WERI-Rb-1 (cell line): ENCODE data around the gene HLA-A.
"Not testable (repeated sequence)": the region's sequence is repeated elsewhere in the genome, so short reads cannot be mapped to it uniquely, and the experiment has no call there.

Experiments used
- DNase-seq: peaks from one replicate; pipeline ENCODE4 v3.0.0-alpha.2; 2020
- H3K27ac ChIP-seq: fragments of 250-450 bp; sonication (Bioruptor Pico); 2 replicates; pipeline ENCODE4 v1.5.1; 2020; ENCODE audit warnings: mild to moderate bottlenecking, moderate library complexity
- H3K27me3 ChIP-seq: fragments of 250-450 bp; sonication (Bioruptor Pico); 2 replicates; pipeline ENCODE4 v1.5.1; 2021; ENCODE audit warnings: mild to moderate bottlenecking, low read depth, moderate library complexity; ENCODE audit not compliant: insufficient read depth, severe bottlenecking
- H3K36me3 ChIP-seq: fragments of 250-450 bp; sonication (Bioruptor Pico); 2 replicates; pipeline ENCODE4 v1.5.1; 2020; ENCODE audit warnings: mild to moderate bottlenecking, moderate library complexity
- H3K4me3 ChIP-seq: 2 replicates; pipeline ENCODE4 v1.5.1; 2011; ENCODE audit warnings: low read depth, mild to moderate bottlenecking, control low read depth, low read length
- H3K9me3 ChIP-seq: fragments of 250-450 bp; sonication (Bioruptor Pico); 2 replicates; pipeline ENCODE4 v1.5.1; 2021; ENCODE audit warnings: mild to moderate bottlenecking, moderate library complexity; ENCODE audit not compliant: severe bottlenecking
- CTCF ChIP-seq: IDR thresholded peaks from 2 replicates; pipeline ENCODE4 v1.5.1; 2011; ENCODE audit warnings: low read depth, mild to moderate bottlenecking, control low read depth, inconsistent platforms, low read length

HLA-A gene

GRCh38 chr6:29926413-29927274 lies 15.7 kb upstream of the HLA-A start:
- Histone ChIP-seq H3K36me3 (no peaks in the 10 kb centered on the region), H3K9me3 (peaks cover 21% of the 10 kb centered on the region), H3K27ac (no peak overlapping the region), H3K27me3 (peaks cover 66% of the 10 kb centered on the region), H3K4me3 (no peak overlapping the region)
- TF ChIP-seq CTCF: no peak
- no peak for DNase-seq

- no peak overlapping the region for H3K4me3 ChIP-seq
These were observed 15.1 kb upstream of the HLA-A start for GRCh38 chr6:29927275-29927569.

GRCh38 chr6:29927841-29928388 lies 14.4 kb upstream of the HLA-A start:
- no peak for DNase-seq
- Histone ChIP-seq H3K9me3 (peaks cover 28% of the 10 kb centered on the region), H3K4me3 (no peak overlapping the region), H3K27me3 (peaks cover 67% of the 10 kb centered on the region), H3K27ac (no peak overlapping the region), H3K36me3 (no peaks in the 10 kb centered on the region)
- no peak for TF ChIP-seq CTCF

More at GRCh38 chr6:29927275-29927569, 15.1 kb upstream of the HLA-A start:
- Histone ChIP-seq H3K27me3 (peaks cover 67% of the 10 kb centered on the region), H3K27ac (no peak overlapping the region), H3K36me3 (no peaks in the 10 kb centered on the region), H3K9me3 (peaks cover 25% of the 10 kb centered on the region)
- no peak for TF ChIP-seq CTCF
- no peak for DNase-seq

- DNase-seq: not testable (repeated sequence)
These were observed 12.3 kb upstream of the HLA-A start for GRCh38 chr6:29930047-29930446.

GRCh38 chr6:29933955-29934354 lies 8.4 kb upstream of the HLA-A start:
- no peak for DNase-seq
- peaks cover 36% of the 10 kb centered on the region for H3K27me3 ChIP-seq

More at GRCh38 chr6:29930047-29930446, 12.3 kb upstream of the HLA-A start:
- Histone ChIP-seq H3K27me3 (peaks cover 66% of the 10 kb centered on the region), H3K9me3 (peaks cover 32% of the 10 kb centered on the region)
- H3K27ac ChIP-seq, H3K36me3 ChIP-seq, H3K4me3 ChIP-seq: not testable (repeated sequence)

More at GRCh38 chr6:29933955-29934354, 8.4 kb upstream of the HLA-A start:
- TF ChIP-seq CTCF: no peak
- Histone ChIP-seq H3K27ac (no peak overlapping the region), H3K4me3 (no peak overlapping the region), H3K9me3 (peaks cover 29% of the 10 kb centered on the region), H3K36me3 (no peaks in the 10 kb centered on the region)
